Measurements from ENCODE around the gene ETS2.

DNA sequence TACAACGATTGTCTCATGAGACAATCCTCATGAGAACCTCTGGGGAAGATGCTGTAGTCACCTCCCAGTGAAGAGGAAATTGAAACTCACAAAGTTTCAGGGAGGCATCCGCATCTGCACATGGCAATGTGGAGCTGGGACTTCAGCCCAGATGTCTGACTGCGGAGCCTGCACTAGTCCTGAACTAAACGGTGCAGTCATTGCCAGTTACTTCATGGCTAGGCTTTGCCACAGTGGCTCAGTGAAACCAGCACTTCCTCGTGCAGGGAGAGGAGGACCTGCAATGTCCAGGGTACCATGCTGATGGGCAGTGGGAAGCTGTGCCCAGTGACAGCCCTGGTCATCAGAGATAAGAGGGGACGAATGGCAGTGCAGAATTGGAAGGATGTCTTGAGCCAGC lies 40.7 kb upstream of the ETS2 start:
- TF ChIP-seq TAF1 (IDR thresholded peaks at IDR 0.05; ENCODE audit: low read depth, low read length) (no peak), EGR1 (IDR thresholded peaks at IDR 0.05; ENCODE audit: borderline replicate concordance, low read depth, low read length) (no peak), BCL11A (IDR thresholded peaks at IDR 0.05; ENCODE audit: low read depth in 2 of 2, low read length in 2 of 2) (no peak), HDAC2 (IDR thresholded peaks at IDR 0.05; ENCODE audit: borderline replicate concordance in 1 of 2, low read depth in 2 of 2, low read length in 2 of 2) (no peak), SRF (IDR thresholded peaks at IDR 0.05; ENCODE audit: low read depth, low read length) (no peak), TBP (IDR thresholded peaks at IDR 0.05; ENCODE audit: low read depth, low read length) (no peak), ZNF274 (IDR thresholded peaks at IDR 0.05; ENCODE audit: borderline replicate concordance, extremely low read depth, low read length) (no peak), JUND (IDR thresholded peaks at IDR 0.05; ENCODE audit: low read length) (no peak), SIN3A (conservative IDR thresholded peaks at IDR 0.05 in 1 of 2, IDR thresholded peaks at IDR 0.05 in 1 of 2; ENCODE audit: low read depth in 1 of 2, low read length in 2 of 2) (no peak)
- TF ChIP-seq, protein P1, sequence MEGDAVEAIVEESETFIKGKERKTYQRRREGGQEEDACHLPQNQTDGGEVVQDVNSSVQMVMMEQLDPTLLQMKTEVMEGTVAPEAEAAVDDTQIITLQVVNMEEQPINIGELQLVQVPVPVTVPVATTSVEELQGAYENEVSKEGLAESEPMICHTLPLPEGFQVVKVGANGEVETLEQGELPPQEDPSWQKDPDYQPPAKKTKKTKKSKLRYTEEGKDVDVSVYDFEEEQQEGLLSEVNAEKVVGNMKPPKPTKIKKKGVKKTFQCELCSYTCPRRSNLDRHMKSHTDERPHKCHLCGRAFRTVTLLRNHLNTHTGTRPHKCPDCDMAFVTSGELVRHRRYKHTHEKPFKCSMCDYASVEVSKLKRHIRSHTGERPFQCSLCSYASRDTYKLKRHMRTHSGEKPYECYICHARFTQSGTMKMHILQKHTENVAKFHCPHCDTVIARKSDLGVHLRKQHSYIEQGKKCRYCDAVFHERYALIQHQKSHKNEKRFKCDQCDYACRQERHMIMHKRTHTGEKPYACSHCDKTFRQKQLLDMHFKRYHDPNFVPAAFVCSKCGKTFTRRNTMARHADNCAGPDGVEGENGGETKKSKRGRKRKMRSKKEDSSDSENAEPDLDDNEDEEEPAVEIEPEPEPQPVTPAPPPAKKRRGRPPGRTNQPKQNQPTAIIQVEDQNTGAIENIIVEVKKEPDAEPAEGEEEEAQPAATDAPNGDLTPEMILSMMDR (IDR thresholded peaks at IDR 0.05; ENCODE audit: control extremely low read depth in 1 of 3, insufficient read depth in 1 of 3, low read depth in 1 of 3, low read length in 3 of 3): no peak
